ENCODE results near the gene RTN1. TPM values are rescaled to one million over a fixed set of nuclear protein-coding genes. Genes with fewer than 3 reads are reported as not detected.

RTN1 gene
- polyA plus RNA-seq, 1 of the 3 experiments (the other 2 are of a cell fraction) = 1.6 TPM

- Histone ChIP-seq H4K20me1 (ENCODE audit: insufficient read depth) (no peaks in the 10 kb centered on the region), H3K4me3 (ENCODE audit: low read depth in 2 of 2, low read length in 1 of 2) (no peak overlapping the region), H3K9me3 (no peaks in the 10 kb centered on the region), H3K4me1 (ENCODE audit: control insufficient read depth in 1 of 2, insufficient read depth in 2 of 2, low read depth in 1 of 2, low read length in 1 of 2) (no peaks in the 10 kb centered on the region), H3K9me2 (no peaks in the 10 kb centered on the region), H3K79me2 (ENCODE audit: insufficient read depth) (no peaks in the 10 kb centered on the region), H3K27ac (ENCODE audit: low read depth in 2 of 2, low read length in 1 of 2) (no peak overlapping the region), H3K27me3 (ENCODE audit: insufficient read depth) (no peaks in the 10 kb centered on the region), H2AFZ (ENCODE audit: low read depth) (no peak overlapping the region), H3F3A (replicated peaks; ENCODE audit: insufficient read depth) (no peaks in the 10 kb centered on the region), H3K9ac (no peak overlapping the region), H3K36me3 (replicated peaks in 1 of 2; ENCODE audit: control insufficient read depth in 1 of 2, insufficient read depth in 2 of 2, low read length in 1 of 2) (no peaks in the 10 kb centered on the region), H3K4me2 (no peak overlapping the region)
- POLR2A ChIA-PET = no interaction called here
- no peak for TF ChIP-seq FOXJ3 (CRISPR knock-in tag; IDR thresholded peaks at IDR 0.05)
- no peak for TF ChIP-seq POLR2AphosphoS5 (IDR thresholded peaks at IDR 0.05; ENCODE audit: low read depth, low read length)
- TF ChIP-seq GABPA (IDR thresholded peaks at IDR 0.05; ENCODE audit: low read depth) = no peak
- no peak for TF ChIP-seq MEF2A (IDR thresholded peaks at IDR 0.05; ENCODE audit: borderline replicate concordance, low read depth)
- CTCF ChIA-PET = no interaction called here
- DNase-seq = no peak
- WGBS (ENCODE audit: low lambda C conversion rate) = 12% methylated on average over 4 of the region's 4 CpGs
These were observed 231.7 kb downstream of the RTN1 start for GRCh38 chr14:59638885-59639284.

GRCh38 chr14:59634617-59635016, 236.0 kb downstream of the RTN1 start:
- TF ChIP-seq MAX (IDR thresholded peaks at IDR 0.05; ENCODE audit: low read depth) = no peak
- no peak for TF ChIP-seq PBX3 (IDR thresholded peaks at IDR 0.05)
- TF ChIP-seq GABPA (IDR thresholded peaks at IDR 0.05; ENCODE audit: low read depth) = no peak
- no peak for TF ChIP-seq NRF1 (IDR thresholded peaks at IDR 0.05; ENCODE audit: low read depth, low read length)
- no peak for TF ChIP-seq CHD2 (IDR thresholded peaks at IDR 0.05; ENCODE audit: low read length, partially characterized antibody)
- TF ChIP-seq ZBTB33 (IDR thresholded peaks at IDR 0.05; ENCODE audit: borderline replicate concordance, low read depth) = no peak
- TF ChIP-seq SIN3A (IDR thresholded peaks at IDR 0.05; ENCODE audit: borderline replicate concordance, low read depth, low read length) = no peak
- no peak for TF ChIP-seq MXI1 (IDR thresholded peaks at IDR 0.05; ENCODE audit: low read depth, low read length)
- Histone ChIP-seq H3K4me2 (no peak overlapping the region), H3K27ac (ENCODE audit: low read depth in 2 of 2, low read length in 1 of 2) (no peak overlapping the region), H3K9ac (no peak overlapping the region), H3F3A (replicated peaks; ENCODE audit: insufficient read depth) (no peaks in the 10 kb centered on the region), H3K9me2 (no peaks in the 10 kb centered on the region), H3K79me2 (ENCODE audit: insufficient read depth) (no peaks in the 10 kb centered on the region), H3K36me3 (replicated peaks in 1 of 2; ENCODE audit: control insufficient read depth in 1 of 2, insufficient read depth in 2 of 2, low read length in 1 of 2) (no peaks in the 10 kb centered on the region), H3K27me3 (ENCODE audit: insufficient read depth) (peaks cover 12% of the 10 kb centered on the region; the same call in 1 of the 2 replicates), H3K9me3 (no peaks in the 10 kb centered on the region), H4K20me1 (ENCODE audit: insufficient read depth) (no peaks in the 10 kb centered on the region), H3K4me3 (ENCODE audit: low read depth in 2 of 2, low read length in 1 of 2) (no peak overlapping the region), H2AFZ (ENCODE audit: low read depth) (no peak overlapping the region), H3K4me1 (ENCODE audit: control insufficient read depth in 1 of 2, insufficient read depth in 2 of 2, low read depth in 1 of 2, low read length in 1 of 2) (no peaks in the 10 kb centered on the region; a peak in 2 of 4 replicates)
- DNase-seq = no peak
- ChIA-PET CTCF (interaction anchor here (1.7 kb wide), 1 partner anchor 263 kb away, joined by 6 read pairs; no protein-coding TSS in a partner anchor), POLR2A (no interaction called here)
- 8% methylated on average over 2 of the region's 2 CpGs for WGBS (ENCODE audit: low lambda C conversion rate)
